Gastroesophageal sphincter (tissue), 3 donors: ENCODE results near the gene IMMP1L.

Experiments
- CTCF ChIP-seq, 4 experiments: fragments of 200-600 bp in 2 of 4; fragments of 450-650 bp in 2 of 4; sonication (generic) in 1 of 4; IDR thresholded peaks; one replicate each; pipeline ENCODE4 v1.5.1; 2017 to 2019; ENCODE audit warnings: antibody characterized with exemption in 4 of 4, mild to moderate bottlenecking in 2 of 4, moderate library complexity in 2 of 4
- EP300 ChIP-seq: sonication (generic); formaldehyde crosslinking; IDR thresholded peaks from one replicate; pipeline ENCODE4 v1.6.1; 2017; ENCODE audit warnings: antibody characterized with exemption, mild to moderate bottlenecking
- POLR2AphosphoS5 ChIP-seq: sonication (generic); formaldehyde crosslinking; IDR thresholded peaks from one replicate; pipeline ENCODE4 v1.6.1; 2017; ENCODE audit warnings: antibody characterized with exemption

DNA sequence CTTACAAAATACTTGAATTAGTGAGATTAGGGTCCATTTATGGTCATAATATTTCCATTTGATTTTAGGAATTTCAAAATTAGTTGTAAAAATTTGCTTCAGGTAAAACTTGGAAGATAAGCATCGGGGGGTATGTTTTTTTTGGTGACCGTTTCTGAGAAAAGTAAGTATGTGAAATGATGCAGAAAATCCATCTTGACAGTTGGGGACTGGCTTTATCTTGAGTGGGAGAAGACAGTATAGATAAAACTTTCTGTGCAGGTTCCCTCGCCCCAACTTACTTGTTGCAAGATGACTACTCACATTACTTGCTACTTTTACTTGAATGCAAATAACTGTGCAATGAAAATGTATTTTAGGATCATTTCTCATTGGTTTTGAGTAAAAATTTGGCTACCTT, 90.3 kb downstream of the IMMP1L start:
- no peak for TF ChIP-seq CTCF (IDR thresholded peaks at IDR 0.05)
- no peak for TF ChIP-seq EP300
- no peak for TF ChIP-seq POLR2AphosphoS5
